ENCODE data around the gene JMJD6.

GRCh38 chr17:76720211-76720610 lies 6.2 kb downstream of the JMJD6 start:
- TF ChIP-seq ZNF274 (IDR thresholded peaks at IDR 0.05; ENCODE audit: low read depth, low read length) (no peak), YY1 (IDR thresholded peaks at IDR 0.05; ENCODE audit: insufficient read depth, insufficient read length) (no peak)

Data from NT2/D1 (cell line).